NAMALWA (cell line): Measurements from ENCODE around the gene SPON2.

Source experiments
- DNase-seq: peaks from one replicate; pipeline ENCODE4 v3.0.0-alpha.2; 2015; ENCODE audit warnings: low spot score

The SPON2 gene

GRCh38 chr4:1172228-1172851 is at the start of gene SPON2:
SPON2 (minus strand) TSS chr4:1172583.
- no peak for DNase-seq

- no peak for DNase-seq
Measured at GRCh38 chr4:1221155-1221870, 48.9 kb upstream of the SPON2 start.

- no peak for DNase-seq
Measured at GRCh38 chr4:1220566-1220965, 48.2 kb upstream of the SPON2 start.

- no peak for DNase-seq
Measured at GRCh38 chr4:1219566-1219950, 47.2 kb upstream of the SPON2 start.

GRCh38 chr4:1218634-1219565 is 46.5 kb upstream of the SPON2 start:
- peak; percentile 88 for DNase-seq

GRCh38 chr4:1217366-1217765 is 45.0 kb upstream of the SPON2 start:
- no peak for DNase-seq

GRCh38 chr4:1216869-1217294 is 44.5 kb upstream of the SPON2 start:
- DNase-seq = no peak

- no peak for DNase-seq
Measured at GRCh38 chr4:1216076-1216614, 43.8 kb upstream of the SPON2 start.

GRCh38 chr4:1215141-1216075 is 43.0 kb upstream of the SPON2 start:
- DNase-seq = peak; percentile 70

- no peak for DNase-seq
Measured at GRCh38 chr4:1214101-1215095, 42.0 kb upstream of the SPON2 start.

GRCh38 chr4:1213336-1213995 is 41.1 kb upstream of the SPON2 start:
- no peak for DNase-seq

- DNase-seq = no peak
Measured at GRCh38 chr4:1212546-1213335, 40.4 kb upstream of the SPON2 start.

- DNase-seq = no peak
Measured at GRCh38 chr4:1211891-1212545, 39.6 kb upstream of the SPON2 start.

GRCh38 chr4:1211371-1211770 is 39.0 kb upstream of the SPON2 start:
- no peak for DNase-seq

GRCh38 chr4:1210971-1211370 is 38.6 kb upstream of the SPON2 start:
- DNase-seq = no peak

- no peak for DNase-seq
Measured at GRCh38 chr4:1210241-1210841, 38.0 kb upstream of the SPON2 start.

- no peak for DNase-seq
Measured at GRCh38 chr4:1209821-1210220, 37.4 kb upstream of the SPON2 start.
